ENCODE results near the gene TSEN54. TPM values are rescaled to one million over a fixed set of nuclear protein-coding genes. Genes with fewer than 3 reads are reported as not detected.

Gene TSEN54
- total RNA-seq, 2 donors from 2014 or later = 37.5 to 106 TPM

- Mint-ChIP-seq H3K27me3 (no peaks in the 10 kb centered on the region), H3K9me3 (no peaks in the 10 kb centered on the region), H3K36me3 (no peaks in the 10 kb centered on the region), H3K4me3 (no peak overlapping the region), H3K27ac (no peak overlapping the region), H3K4me1 (ENCODE audit: low read depth in 2 of 2) (peaks cover 0 to 3% of the 10 kb centered on the region in 2 donors)
- no peak for ATAC-seq
- DNase-seq (ENCODE audit: low spot score) = no peak
These were observed 22.7 kb upstream of the TSEN54 start for GRCh38 chr17:75493476-75494129.

GRCh38 chr17:75494326-75494877 is 21.9 kb upstream of the TSEN54 start:
- H3K9me3 Mint-ChIP-seq = no peaks in the 10 kb centered on the region
- H3K4me3 Mint-ChIP-seq = no peak overlapping the region
- no peak overlapping the region for H3K27ac Mint-ChIP-seq
- DNase-seq (ENCODE audit: low spot score) (no peak), ATAC-seq (no peak)
- H3K4me1 Mint-ChIP-seq (ENCODE audit: low read depth in 2 of 2) = peaks cover 0 to 3% of the 10 kb centered on the region in 2 donors
- H3K36me3 Mint-ChIP-seq = no peaks in the 10 kb centered on the region
- no peaks in the 10 kb centered on the region for H3K27me3 Mint-ChIP-seq

GRCh38 chr17:75496005-75496404 is 20.3 kb upstream of the TSEN54 start:
- Mint-ChIP-seq H3K27me3 (no peaks in the 10 kb centered on the region), H3K27ac (no peak overlapping the region), H3K4me3 (no peak overlapping the region), H3K9me3 (no peaks in the 10 kb centered on the region), H3K36me3 (no peaks in the 10 kb centered on the region), H3K4me1 (ENCODE audit: low read depth in 2 of 2) (peaks cover 0 to 3% of the 10 kb centered on the region in 2 donors)
- ATAC-seq = no peak
- no peak for DNase-seq (ENCODE audit: low spot score)

- no peaks in the 10 kb centered on the region for H3K27me3 Mint-ChIP-seq
- DNase-seq (ENCODE audit: low spot score) (no peak), ATAC-seq (no peak)
- no peak overlapping the region for H3K27ac Mint-ChIP-seq
- peaks cover 0 to 3% of the 10 kb centered on the region in 2 donors for H3K4me1 Mint-ChIP-seq (ENCODE audit: low read depth in 2 of 2)
- no peaks in the 10 kb centered on the region for H3K36me3 Mint-ChIP-seq
- H3K4me3 Mint-ChIP-seq = no peak overlapping the region
- no peaks in the 10 kb centered on the region for H3K9me3 Mint-ChIP-seq
These were observed 18.1 kb upstream of the TSEN54 start for GRCh38 chr17:75498039-75498725.

- Mint-ChIP-seq H3K36me3 (no peaks in the 10 kb centered on the region), H3K4me1 (ENCODE audit: low read depth in 2 of 2) (peaks cover 0 to 3% of the 10 kb centered on the region in 2 donors), H3K4me3 (no peak overlapping the region), H3K27ac (no peak overlapping the region), H3K9me3 (no peaks in the 10 kb centered on the region), H3K27me3 (no peaks in the 10 kb centered on the region)
- ATAC-seq (no peak), DNase-seq (ENCODE audit: low spot score) (no peak)
These were observed 17.6 kb upstream of the TSEN54 start for GRCh38 chr17:75498726-75499213.

GRCh38 chr17:75499313-75500022 is 16.9 kb upstream of the TSEN54 start:
- Mint-ChIP-seq H3K9me3 (no peaks in the 10 kb centered on the region), H3K27ac (no peak overlapping the region), H3K4me1 (ENCODE audit: low read depth in 2 of 2) (peaks cover 0 to 5% of the 10 kb centered on the region in 2 donors), H3K4me3 (no peak overlapping the region), H3K27me3 (no peaks in the 10 kb centered on the region), H3K36me3 (no peaks in the 10 kb centered on the region)
- DNase-seq (ENCODE audit: low spot score) = no peak
- ATAC-seq = no peak

- H3K27ac Mint-ChIP-seq = no peak overlapping the region
- H3K9me3 Mint-ChIP-seq = no peaks in the 10 kb centered on the region
- no peak for ATAC-seq
- no peaks in the 10 kb centered on the region for H3K36me3 Mint-ChIP-seq
- H3K27me3 Mint-ChIP-seq = no peaks in the 10 kb centered on the region
- H3K4me1 Mint-ChIP-seq (ENCODE audit: low read depth in 2 of 2) = peaks cover 0 to 5% of the 10 kb centered on the region in 2 donors
- no peak for DNase-seq (ENCODE audit: low spot score)
- no peak overlapping the region for H3K4me3 Mint-ChIP-seq
These were observed 15.7 kb upstream of the TSEN54 start for GRCh38 chr17:75500419-75501216.

- DNase-seq (ENCODE audit: low spot score) (no peak), ATAC-seq (no peak)
- Mint-ChIP-seq H3K27me3 (no peaks in the 10 kb centered on the region), H3K4me1 (ENCODE audit: low read depth in 2 of 2) (peaks cover 0 to 5% of the 10 kb centered on the region in 2 donors), H3K27ac (no peak overlapping the region), H3K9me3 (no peaks in the 10 kb centered on the region), H3K36me3 (no peaks in the 10 kb centered on the region), H3K4me3 (no peak overlapping the region)
These were observed 14.8 kb upstream of the TSEN54 start for GRCh38 chr17:75501378-75502071.

GRCh38 chr17:75502072-75502720 is 14.1 kb upstream of the TSEN54 start:
- no peak overlapping the region for H3K27ac Mint-ChIP-seq
- no peaks in the 10 kb centered on the region for H3K36me3 Mint-ChIP-seq
- no peak overlapping the region for H3K4me3 Mint-ChIP-seq
- H3K4me1 Mint-ChIP-seq (ENCODE audit: low read depth in 2 of 2) = peaks cover 0 to 5% of the 10 kb centered on the region in 2 donors
- no peaks in the 10 kb centered on the region for H3K27me3 Mint-ChIP-seq
- H3K9me3 Mint-ChIP-seq = no peaks in the 10 kb centered on the region
- no peak for DNase-seq (ENCODE audit: low spot score)
- no peak for ATAC-seq

- ATAC-seq (no peak), DNase-seq (ENCODE audit: low spot score) (no peak)
- H3K27ac Mint-ChIP-seq = no peak overlapping the region
- no peak overlapping the region for H3K4me3 Mint-ChIP-seq
- H3K9me3 Mint-ChIP-seq = no peaks in the 10 kb centered on the region
- no peaks in the 10 kb centered on the region for H3K27me3 Mint-ChIP-seq
- peaks cover 0 to 3% of the 10 kb centered on the region in 2 donors for H3K4me1 Mint-ChIP-seq (ENCODE audit: low read depth in 2 of 2)
- H3K36me3 Mint-ChIP-seq = no peaks in the 10 kb centered on the region
These were observed 13.5 kb upstream of the TSEN54 start for GRCh38 chr17:75502721-75503329.

- Mint-ChIP-seq H3K27ac (no peak overlapping the region), H3K4me1 (ENCODE audit: low read depth in 2 of 2) (peaks cover 0 to 3% of the 10 kb centered on the region in 2 donors), H3K9me3 (no peaks in the 10 kb centered on the region), H3K36me3 (no peaks in the 10 kb centered on the region), H3K4me3 (no peak overlapping the region), H3K27me3 (no peaks in the 10 kb centered on the region)
- ATAC-seq (no peak), DNase-seq (ENCODE audit: low spot score) (no peak)
These were observed 12.9 kb upstream of the TSEN54 start for GRCh38 chr17:75503337-75503950.

- no peak for DNase-seq (ENCODE audit: low spot score)
- H3K4me3 Mint-ChIP-seq = no peak overlapping the region
- ATAC-seq = peak; percentile 12 to 24
- peaks cover 0 to 3% of the 10 kb centered on the region in 2 donors for H3K4me1 Mint-ChIP-seq (ENCODE audit: low read depth in 2 of 2)
- no peaks in the 10 kb centered on the region for H3K9me3 Mint-ChIP-seq
- H3K27me3 Mint-ChIP-seq = no peaks in the 10 kb centered on the region
- H3K36me3 Mint-ChIP-seq = no peaks in the 10 kb centered on the region
- H3K27ac Mint-ChIP-seq = no peak overlapping the region
These were observed 12.4 kb upstream of the TSEN54 start for GRCh38 chr17:75503976-75504346.
